CD4-positive, alpha-beta T cell treated with Interleukin-4 for 4 hours (primary cell): ENCODE data around the gene PI4KA.
"Not testable (repeated sequence)": the region's sequence is repeated elsewhere in the genome, so short reads cannot be mapped to it uniquely, and the experiment has no call there.

ENCODE experiments used
- DNase-seq: peaks from one replicate; pipeline ENCODE4 v3.0.0-alpha.2; 2020

PI4KA gene

DNA sequence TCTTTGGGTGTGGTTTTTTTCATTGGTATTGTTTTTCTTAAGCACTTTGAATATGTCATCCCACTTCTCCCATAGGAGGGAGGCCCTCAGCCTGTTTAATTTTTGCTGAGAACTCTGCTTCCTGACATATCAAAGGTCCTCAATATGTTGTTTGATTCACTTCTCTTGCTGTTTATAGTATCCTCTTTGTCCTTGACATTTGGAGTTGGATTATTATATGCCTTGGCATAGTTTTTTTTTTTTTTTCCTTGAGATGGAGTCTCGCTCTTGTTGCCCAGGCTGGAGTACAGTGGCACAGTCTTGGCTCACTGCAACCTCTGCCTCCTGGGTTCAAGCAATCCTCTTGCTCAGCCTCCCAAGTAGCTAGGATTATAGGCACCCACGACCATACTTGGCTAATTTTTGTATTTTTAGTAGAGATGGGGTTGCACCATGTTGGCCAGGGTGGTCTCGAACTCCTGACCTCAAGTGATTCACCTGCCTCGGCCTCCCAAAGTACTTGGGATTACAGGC is 196.0 kb downstream of the PI4KA start:
- DNase-seq, result not testable (repeated sequence)

- DNase-seq, result no peak
Measured at GRCh38 chr22:20661473-20661872, 197.1 kb downstream of the PI4KA start.

- no peak for DNase-seq
Measured at GRCh38 chr22:20660441-20661054, 198.1 kb downstream of the PI4KA start.

DNA sequence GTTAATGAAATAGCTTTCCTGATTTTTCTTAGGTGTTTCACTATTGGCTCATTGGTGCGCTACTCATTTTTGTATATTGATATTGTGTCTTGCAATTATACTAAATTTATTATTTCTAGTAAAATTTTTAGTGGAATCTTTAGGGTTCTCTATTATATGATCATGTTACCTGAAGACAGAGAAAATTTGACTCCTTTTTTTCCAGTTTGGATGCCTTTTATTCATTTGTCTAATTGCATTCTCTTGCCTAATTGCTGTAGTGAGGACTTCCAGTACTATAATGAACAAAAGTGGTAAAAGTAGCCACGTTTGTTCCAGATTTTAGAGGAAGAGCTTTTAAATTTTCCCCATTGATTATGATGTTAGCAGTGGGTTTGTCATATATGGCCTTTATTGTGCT is 198.7 kb downstream of the PI4KA start:
- DNase-seq, result no peak

DNA sequence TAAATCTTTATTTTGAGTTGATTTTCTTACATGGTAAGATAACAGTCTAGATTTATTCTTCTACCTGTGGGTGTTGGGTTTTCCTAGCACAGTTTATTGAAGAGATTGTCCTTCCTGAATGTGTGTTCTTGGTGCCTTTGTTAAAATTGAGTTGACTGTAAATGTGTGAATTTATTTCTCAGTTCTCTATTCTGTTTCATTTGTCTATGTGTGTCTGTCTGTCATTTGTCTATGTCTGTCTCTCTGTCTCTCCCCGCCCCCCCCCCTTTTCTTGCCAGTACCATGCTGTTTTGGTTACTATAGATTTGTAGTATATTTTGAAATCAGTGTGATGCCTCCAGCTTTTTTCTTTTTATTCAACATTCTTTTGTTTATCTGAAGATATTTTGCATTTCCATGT is 199.4 kb downstream of the PI4KA start:
- no peak for DNase-seq

DNA sequence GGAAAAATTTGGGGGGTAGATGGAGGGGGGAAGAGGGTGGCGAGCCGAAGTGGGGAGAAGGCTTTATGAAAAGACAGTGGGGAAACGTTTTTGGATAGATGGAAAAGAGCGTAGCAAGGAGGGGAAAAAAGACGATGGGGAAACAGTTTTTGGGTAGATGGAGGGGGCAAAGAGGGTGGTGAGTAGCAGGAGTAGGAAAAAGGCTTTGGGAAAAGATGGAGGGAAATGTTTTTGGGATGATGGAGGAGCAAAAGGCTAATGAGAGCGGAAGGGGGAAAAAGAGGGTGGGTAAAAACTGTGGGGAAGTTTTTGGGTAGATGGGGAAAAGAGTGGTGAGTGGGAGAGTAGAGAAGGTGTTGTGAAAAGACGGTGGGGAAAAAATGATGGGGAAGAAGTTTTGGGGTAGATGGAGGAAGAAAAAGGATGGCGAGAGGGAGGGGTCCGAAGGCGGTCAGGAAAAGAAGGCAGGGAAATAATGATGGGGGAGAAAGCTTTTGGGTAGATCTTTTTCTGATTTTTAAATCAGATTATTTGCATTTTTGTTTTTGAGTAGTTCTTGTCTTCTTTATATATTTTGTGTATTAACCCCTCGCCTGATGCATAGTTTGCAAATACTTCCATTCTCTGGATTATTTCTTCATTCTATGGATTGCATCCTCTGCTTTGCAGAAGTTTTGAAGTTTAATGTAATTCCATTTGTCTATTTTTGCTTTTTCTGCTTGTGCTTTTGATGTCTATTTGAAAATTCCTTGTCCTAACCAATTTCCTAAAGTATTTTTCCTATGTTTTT is 200.0 kb downstream of the PI4KA start:
- no peak for DNase-seq

GRCh38 chr22:20657963-20658362 is 200.6 kb downstream of the PI4KA start:
- DNase-seq, result no peak
